Right lobe of liver (tissue), 6 donors: Measurements from ENCODE around the gene MTHFD1L. TPM values are rescaled to one million over a fixed set of nuclear protein-coding genes. Genes with fewer than 3 reads are reported as not detected.
"Not testable (repeated sequence)": the region's sequence is repeated elsewhere in the genome, so short reads cannot be mapped to it uniquely, and the experiment has no call there.

Experiments used
- ATAC-seq, 4 donors: fragments of 200-7000 bp; cut with Tn5 transposase; one replicate each; pipeline ENCODE4 v1.9.1; 2020; ENCODE audit warnings: mild to moderate bottlenecking in 4 of 4, moderate library complexity in 4 of 4
- DNase-seq, 3 donors: peaks; one replicate each; pipeline ENCODE4 v3.0.0-alpha.2; 2020
- H3K27ac ChIP-seq, 3 donors: fragments of 200-600 bp; one replicate each; pipeline ENCODE4 v1.8.0; 2022
- H3K27me3 ChIP-seq, 2 donors: fragments of 200-600 bp; one replicate each; pipeline ENCODE4 v1.8.0; 2022
- H3K36me3 ChIP-seq, 4 donors: fragments of 200-600 bp; sonication (generic) in 1 of 4; one replicate each; pipeline versions ENCODE4 v1.5.1 to v1.8.0; 2017 to 2022; ENCODE audit warnings: control low read depth in 1 of 4
- H3K4me1 ChIP-seq, 4 donors: fragments of 200-600 bp; sonication (generic) in 1 of 4; one replicate each; pipeline versions ENCODE4 v1.5.1 to v1.8.0; 2017 to 2022; ENCODE audit warnings: control low read depth in 1 of 4
- H3K4me3 ChIP-seq, 3 donors: fragments of 200-600 bp; one replicate each; pipeline ENCODE4 v1.8.0; 2022
- H3K9me3 ChIP-seq, 4 donors: fragments of 200-600 bp; sonication (generic) in 1 of 4; one replicate each; pipeline versions ENCODE4 v1.5.1 to v1.8.0; 2017 to 2022; ENCODE audit warnings: control low read depth in 1 of 4
- POLR2A ChIP-seq: fragments of 450-650 bp; IDR thresholded peaks from one replicate; pipeline ENCODE4 v1.6.1; 2017; ENCODE audit warnings: antibody characterized with exemption, mild to moderate bottlenecking
- WGBS: methylation state at CpG from one replicate; pipeline ENCODE4 v1.1.6; 2018; ENCODE audit warnings: low coverage, low lambda C conversion rate; ENCODE audit not compliant: insufficient coverage; ENCODE audit errors: missing lambda C conversion rate; 5-methylcytosine and 5-hydroxymethylcytosine counted together
- intact Hi-C, 2 donors: fragments of 100-400 bp; cut with DNase I; formaldehyde crosslinking; loops; one replicate each; pipeline versions ENCODE4 v1.11.2 to v1.14.1; 2022
- total RNA-seq, 6 experiments: library from RNA; depleted of rRNA in 2 of 6; stranded (reverse); fragments of >200 nt in 2 of 6; fragmentation: NEBNext Ultra II Directional in 3 of 6; extraction: Animal tissue kit (Norgen Biotek cat#: 25700) in 3 of 6; gene quantifications; one replicate each; pipeline versions ENCODE4 v1.1.0 to v1.2.4, GENCODE V29; 2016 to 2023
- TF ChIP-seq, protein P1 (sequence below), 4 donors: fragments of 200-600 bp in 3 of 4; fragments of 450-650 bp in 1 of 4; IDR thresholded peaks; one replicate each; pipeline versions ENCODE4 v1.5.1 to v1.8.0; 2016 to 2022; ENCODE audit warnings: antibody characterized with exemption in 4 of 4, mild to moderate bottlenecking in 2 of 4
- donor health status: DM: no; HTN: yes; CAD: no.
- donor health status: DM: no; HTN: no; CAD: no.
- donor health status: DM: no; HTN: no; CAD: no.
- donor health status: DM: no; HTN: yes; CAD: no.
- donor health status: DM: no; HTN: yes; CAD: no.

MTHFD1L gene
- total RNA-seq, 6 experiments from 2014 or later = 1.7 to 11.5 (median 4.9) TPM

DNA sequence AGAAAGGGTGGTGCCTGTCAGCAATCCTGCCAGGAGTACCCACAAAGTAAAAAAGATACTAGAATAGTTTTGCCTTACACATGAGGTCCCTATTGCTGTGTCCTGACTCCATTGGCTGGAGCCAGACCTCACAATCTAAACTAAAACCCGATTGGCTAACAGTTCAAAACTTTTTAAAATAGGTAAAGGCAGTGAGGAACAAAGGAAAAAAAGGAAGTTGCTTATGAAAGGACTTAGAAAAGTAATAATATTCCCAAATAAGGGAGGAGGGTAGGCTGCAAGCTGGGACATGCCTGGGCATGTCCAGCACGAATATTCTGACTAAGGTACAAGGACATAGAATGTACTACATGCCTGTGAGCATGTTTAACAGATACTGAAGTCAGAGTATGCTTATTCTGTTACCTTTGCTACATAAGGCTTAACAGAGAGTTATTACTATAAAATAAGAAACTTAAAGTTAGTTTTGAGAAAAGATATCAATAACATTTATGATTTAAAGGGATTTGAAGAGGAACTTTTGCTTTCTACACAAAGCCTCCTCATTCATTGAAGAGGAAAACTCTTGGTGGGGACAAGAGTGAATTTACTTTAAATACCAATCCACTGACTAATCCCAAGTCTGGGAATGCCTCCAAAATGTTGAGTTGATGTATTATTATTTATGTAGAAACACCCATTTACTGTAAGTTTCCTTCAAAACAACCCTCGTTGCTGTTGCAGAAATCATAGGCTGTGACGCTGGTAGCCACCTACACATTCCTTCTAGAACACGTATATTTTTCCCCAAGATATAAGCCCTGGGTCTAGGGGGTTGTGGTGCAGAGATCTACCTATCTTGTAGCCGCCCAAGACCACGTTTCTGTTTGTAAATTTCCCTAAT is 8.2 kb upstream of the MTHFD1L start:
- ATAC-seq = peak in 2 of 4 donors; percentile 33 to 86
- intact Hi-C loops = no loop called here

GRCh38 chr6:150857945-150858308 is 7.6 kb upstream of the MTHFD1L start:
- intact Hi-C loops = no loop called here
- 100% methylated on average over 1 of the region's 2 CpGs for WGBS
- Histone ChIP-seq H3K27ac (peak overlapping the region in 1 of 3 donors; percentile 29), H3K9me3 (no peaks in the 10 kb centered on the region), H3K4me3 (no peak overlapping the region), H3K27me3 (no peaks in the 10 kb centered on the region), H3K36me3 (no peaks in the 10 kb centered on the region), H3K4me1 (no peaks in the 10 kb centered on the region)
- ATAC-seq (no peak), DNase-seq (no peak)
- TF ChIP-seq, protein P1, sequence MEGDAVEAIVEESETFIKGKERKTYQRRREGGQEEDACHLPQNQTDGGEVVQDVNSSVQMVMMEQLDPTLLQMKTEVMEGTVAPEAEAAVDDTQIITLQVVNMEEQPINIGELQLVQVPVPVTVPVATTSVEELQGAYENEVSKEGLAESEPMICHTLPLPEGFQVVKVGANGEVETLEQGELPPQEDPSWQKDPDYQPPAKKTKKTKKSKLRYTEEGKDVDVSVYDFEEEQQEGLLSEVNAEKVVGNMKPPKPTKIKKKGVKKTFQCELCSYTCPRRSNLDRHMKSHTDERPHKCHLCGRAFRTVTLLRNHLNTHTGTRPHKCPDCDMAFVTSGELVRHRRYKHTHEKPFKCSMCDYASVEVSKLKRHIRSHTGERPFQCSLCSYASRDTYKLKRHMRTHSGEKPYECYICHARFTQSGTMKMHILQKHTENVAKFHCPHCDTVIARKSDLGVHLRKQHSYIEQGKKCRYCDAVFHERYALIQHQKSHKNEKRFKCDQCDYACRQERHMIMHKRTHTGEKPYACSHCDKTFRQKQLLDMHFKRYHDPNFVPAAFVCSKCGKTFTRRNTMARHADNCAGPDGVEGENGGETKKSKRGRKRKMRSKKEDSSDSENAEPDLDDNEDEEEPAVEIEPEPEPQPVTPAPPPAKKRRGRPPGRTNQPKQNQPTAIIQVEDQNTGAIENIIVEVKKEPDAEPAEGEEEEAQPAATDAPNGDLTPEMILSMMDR (IDR thresholded peaks at IDR 0.05) = no peak
- no peak for TF ChIP-seq POLR2A

More for the DNA sequence above, 8.2 kb upstream of the MTHFD1L start:
- H3K4me1 ChIP-seq = no peaks in the 10 kb centered on the region
- H3K9me3 ChIP-seq = no peaks in the 10 kb centered on the region
- no peaks in the 10 kb centered on the region for H3K36me3 ChIP-seq
- H3K27me3 ChIP-seq = no peaks in the 10 kb centered on the region
- no peak overlapping the region for H3K4me3 ChIP-seq
- TF ChIP-seq, protein P1 (IDR thresholded peaks at IDR 0.05) = no peak
- no peak for TF ChIP-seq POLR2A
- peak overlapping the region in 1 of 3 donors; percentile 59 for H3K27ac ChIP-seq
- no peak for DNase-seq
- 53% methylated on average over 7 of the region's 7 CpGs for WGBS

- DNase-seq, intact Hi-C loops, H3K27me3 ChIP-seq, H3K27ac ChIP-seq, H3K4me3 ChIP-seq, ATAC-seq, H3K9me3 ChIP-seq, H3K4me1 ChIP-seq, H3K36me3 ChIP-seq: not testable (repeated sequence)
- 66% methylated on average over 6 of the region's 8 CpGs for WGBS
Measured at GRCh38 chr6:150861448-150862168, 3.9 kb upstream of the MTHFD1L start.

GRCh38 chr6:150863213-150863928 is 2.1 kb upstream of the MTHFD1L start:
- no peak for ATAC-seq
- WGBS = 83% methylated on average over 6 of the region's 7 CpGs
- Histone ChIP-seq H3K4me1 (peaks cover 0 to 7% (median 0%) of the 10 kb centered on the region in 4 donors), H3K36me3 (no peaks in the 10 kb centered on the region), H3K4me3 (no peak overlapping the region), H3K27ac (no peak overlapping the region), H3K27me3 (no peaks in the 10 kb centered on the region), H3K9me3 (no peaks in the 10 kb centered on the region)
- intact Hi-C loops = no loop called here
- DNase-seq = no peak
- TF ChIP-seq POLR2A = no peak
- TF ChIP-seq, protein P1 (IDR thresholded peaks at IDR 0.05) = no peak
